SJSA1 (cell line): Measurements from ENCODE around the gene PANK4. TPM values are rescaled to one million over a fixed set of nuclear protein-coding genes. Genes with fewer than 3 reads are reported as not detected.

Experiments
- DNase-seq, 2 experiments: peaks; one replicate each; pipeline ENCODE4 v3.0.0-alpha.2; 2015 to 2020; ENCODE audit warnings: low spot score in 2 of 2, low read depth in 1 of 2
- H3K27ac ChIP-seq: fragments of 250-450 bp; sonication (Bioruptor Pico); 2 replicates; pipeline ENCODE4 v1.5.1; 2020; ENCODE audit warnings: mild to moderate bottlenecking, moderate library complexity
- H3K27me3 ChIP-seq: fragments of 250-450 bp; sonication (Bioruptor Pico); replicated peaks from 2 replicates; pipeline ENCODE4 v1.5.1; 2020; ENCODE audit warnings: mild to moderate bottlenecking, moderate library complexity
- H3K36me3 ChIP-seq: fragments of 250-450 bp; sonication (Bioruptor Pico); 2 replicates; pipeline ENCODE4 v1.5.1; 2020; ENCODE audit warnings: mild to moderate bottlenecking
- H3K4me1 ChIP-seq: fragments of 250-450 bp; sonication (Bioruptor Pico); replicated peaks from 2 replicates; pipeline ENCODE4 v1.6.1; 2021; ENCODE audit warnings: mild to moderate bottlenecking
- H3K4me3 ChIP-seq: fragments of 250-450 bp; sonication (Bioruptor Pico); 2 replicates; pipeline ENCODE4 v1.5.1; 2020; ENCODE audit warnings: mild to moderate bottlenecking
- H3K9me3 ChIP-seq: fragments of 250-450 bp; sonication (Bioruptor Pico); replicated peaks from 2 replicates; pipeline ENCODE4 v1.5.1; 2020; ENCODE audit warnings: mild to moderate bottlenecking
- total RNA-seq: library from RNA; depleted of rRNA; stranded (reverse); fragments of >200 nt; shearing (Covaris generic); gene quantifications from 2 replicates; pipeline ENCODE4 v1.2.3, GENCODE V29; 2014

The PANK4 gene
- total RNA-seq, 1 experiment from 2014 or later: 39.9 TPM

GRCh38 chr1:2523891-2524609 is 2.3 kb downstream of the PANK4 start:
- Histone ChIP-seq H3K27ac (0 out of 2 replicates have a peak overlapping the region, but pooled peaks have one; percentile 47), H3K4me3 (no peak overlapping the region), H3K36me3 (peaks cover 42% of the 10 kb centered on the region), H3K27me3 (no peaks in the 10 kb centered on the region), H3K9me3 (no peaks in the 10 kb centered on the region), H3K4me1 (peaks cover 32% of the 10 kb centered on the region)
- no peak for DNase-seq

- no peak overlapping the region for H3K4me3 ChIP-seq
- H3K36me3 ChIP-seq: peaks cover 49% of the 10 kb centered on the region
- peak; percentile 41 to 65 for DNase-seq
- peaks cover 32% of the 10 kb centered on the region for H3K4me1 ChIP-seq
- H3K27ac ChIP-seq: peak overlapping the region; percentile 47; the same call in 1 of the 2 replicates
- no peaks in the 10 kb centered on the region for H3K27me3 ChIP-seq
- no peaks in the 10 kb centered on the region for H3K9me3 ChIP-seq
Measured at GRCh38 chr1:2523191-2523890, 3.1 kb downstream of the PANK4 start.

- H3K4me1 ChIP-seq: peaks cover 32% of the 10 kb centered on the region
- H3K27ac ChIP-seq: no peak overlapping the region
- H3K9me3 ChIP-seq: no peaks in the 10 kb centered on the region
- H3K27me3 ChIP-seq: no peaks in the 10 kb centered on the region
- no peak overlapping the region for H3K4me3 ChIP-seq
- H3K36me3 ChIP-seq: peaks cover 60% of the 10 kb centered on the region
- DNase-seq: no peak
Measured at GRCh38 chr1:2522230-2522629, 4.2 kb downstream of the PANK4 start.

- peaks cover 27% of the 10 kb centered on the region for H3K4me1 ChIP-seq
- no peaks in the 10 kb centered on the region for H3K27me3 ChIP-seq
- DNase-seq: no peak
- no peak overlapping the region for H3K4me3 ChIP-seq
- H3K9me3 ChIP-seq: no peaks in the 10 kb centered on the region
- H3K27ac ChIP-seq: no peak overlapping the region
- H3K36me3 ChIP-seq: peaks cover 72% of the 10 kb centered on the region
Measured at GRCh38 chr1:2520806-2521205, 5.6 kb downstream of the PANK4 start.

GRCh38 chr1:2520206-2520605 is 6.2 kb downstream of the PANK4 start:
- no peak for DNase-seq
- Histone ChIP-seq H3K9me3 (no peaks in the 10 kb centered on the region), H3K36me3 (peaks cover 72% of the 10 kb centered on the region), H3K4me1 (peaks cover 24% of the 10 kb centered on the region), H3K27me3 (no peaks in the 10 kb centered on the region), H3K4me3 (no peak overlapping the region), H3K27ac (no peak overlapping the region)

- peaks cover 20% of the 10 kb centered on the region for H3K4me1 ChIP-seq
- H3K36me3 ChIP-seq: peaks cover 74% of the 10 kb centered on the region
- no peaks in the 10 kb centered on the region for H3K9me3 ChIP-seq
- no peaks in the 10 kb centered on the region for H3K27me3 ChIP-seq
- DNase-seq: no peak
- no peak overlapping the region for H3K27ac ChIP-seq
- H3K4me3 ChIP-seq: no peak overlapping the region
Measured at GRCh38 chr1:2519729-2520128, 6.7 kb downstream of the PANK4 start.

- H3K27ac ChIP-seq: no peak overlapping the region
- peaks cover 14% of the 10 kb centered on the region for H3K4me1 ChIP-seq
- H3K4me3 ChIP-seq: no peak overlapping the region
- peaks cover 74% of the 10 kb centered on the region for H3K36me3 ChIP-seq
- no peaks in the 10 kb centered on the region for H3K27me3 ChIP-seq
- DNase-seq: no peak
- no peaks in the 10 kb centered on the region for H3K9me3 ChIP-seq
Measured at GRCh38 chr1:2519029-2519685, 7.2 kb downstream of the PANK4 start.

- no peak overlapping the region for H3K27ac ChIP-seq
- H3K36me3 ChIP-seq: peaks cover 77% of the 10 kb centered on the region
- H3K4me3 ChIP-seq: no peak overlapping the region
- H3K27me3 ChIP-seq: no peaks in the 10 kb centered on the region
- no peaks in the 10 kb centered on the region for H3K9me3 ChIP-seq
- H3K4me1 ChIP-seq: peaks cover 8% of the 10 kb centered on the region
- no peak for DNase-seq
Measured at GRCh38 chr1:2518528-2518927, 7.9 kb downstream of the PANK4 start.

- peaks cover 2% of the 10 kb centered on the region for H3K4me1 ChIP-seq
- no peak overlapping the region for H3K4me3 ChIP-seq
- no peaks in the 10 kb centered on the region for H3K9me3 ChIP-seq
- peaks cover 81% of the 10 kb centered on the region for H3K36me3 ChIP-seq
- no peak for DNase-seq
- H3K27ac ChIP-seq: no peak overlapping the region
- no peaks in the 10 kb centered on the region for H3K27me3 ChIP-seq
Measured at GRCh38 chr1:2517966-2518365, 8.4 kb downstream of the PANK4 start.

- Histone ChIP-seq H3K4me3 (no peak overlapping the region), H3K27me3 (no peaks in the 10 kb centered on the region), H3K36me3 (peaks cover 89% of the 10 kb centered on the region), H3K4me1 (no peaks in the 10 kb centered on the region), H3K27ac (no peak overlapping the region), H3K9me3 (no peaks in the 10 kb centered on the region)
- DNase-seq: no peak
Measured at GRCh38 chr1:2516946-2517345, 9.4 kb downstream of the PANK4 start.

- no peak overlapping the region for H3K4me3 ChIP-seq
- no peaks in the 10 kb centered on the region for H3K4me1 ChIP-seq
- no peaks in the 10 kb centered on the region for H3K27me3 ChIP-seq
- no peak for DNase-seq
- no peak overlapping the region for H3K27ac ChIP-seq
- no peaks in the 10 kb centered on the region for H3K9me3 ChIP-seq
- H3K36me3 ChIP-seq: peaks cover 92% of the 10 kb centered on the region
Measured at GRCh38 chr1:2516124-2516523, 10.3 kb downstream of the PANK4 start.

- Histone ChIP-seq H3K4me3 (no peak overlapping the region), H3K4me1 (no peaks in the 10 kb centered on the region), H3K9me3 (no peaks in the 10 kb centered on the region), H3K27ac (no peak overlapping the region), H3K36me3 (peaks cover 92% of the 10 kb centered on the region), H3K27me3 (no peaks in the 10 kb centered on the region)
- DNase-seq: no peak
Measured at GRCh38 chr1:2515763-2516080, 10.7 kb downstream of the PANK4 start.

GRCh38 chr1:2514863-2515762 is 11.3 kb downstream of the PANK4 start:
- no peaks in the 10 kb centered on the region for H3K27me3 ChIP-seq
- DNase-seq: no peak
- no peaks in the 10 kb centered on the region for H3K9me3 ChIP-seq
- H3K4me1 ChIP-seq: no peaks in the 10 kb centered on the region
- H3K36me3 ChIP-seq: peaks cover 94% of the 10 kb centered on the region
- no peak overlapping the region for H3K4me3 ChIP-seq
- H3K27ac ChIP-seq: no peak overlapping the region
